Left lung (tissue), 10 donors: ENCODE data around the gene DECR2. TPM values are rescaled to one million over a fixed set of nuclear protein-coding genes. Genes with fewer than 3 reads are reported as not detected.
A peak's percentile ranks its signal among the peaks of the same experiment; 100 is the strongest.

Experiments used
- ATAC-seq: fragments of 200-7000 bp; cut with Tn5 transposase; one replicate; pipeline ENCODE4 v1.9.1; 2020; ENCODE audit warnings: moderate library complexity
- DNase-seq, 4 donors: peaks; one replicate each; pipeline ENCODE4 v3.0.0-alpha.2; 2013 to 2020
- H3K27ac ChIP-seq, 2 donors: fragments of 200-600 bp; sonication (generic) in 1 of 2; one replicate each; pipeline versions ENCODE4 v1.5.0 to v1.8.0; 2020 to 2021
- H3K27me3 ChIP-seq, 2 donors: fragments of 200-600 bp; sonication (generic) in 1 of 2; one replicate each; pipeline versions ENCODE4 v1.5.0 to v1.8.0; 2020 to 2021
- H3K36me3 ChIP-seq, 2 donors: fragments of 200-600 bp; sonication (generic) in 1 of 2; one replicate each; pipeline versions ENCODE4 v1.5.0 to v1.8.0; 2020 to 2021
- H3K4me1 ChIP-seq, 2 donors: fragments of 200-600 bp; one replicate each; pipeline ENCODE4 v1.8.0; 2021
- H3K4me3 ChIP-seq, 2 donors: fragments of 200-600 bp; sonication (generic) in 1 of 2; one replicate each; pipeline versions ENCODE4 v1.5.0 to v1.8.0; 2020 to 2021; ENCODE audit warnings: mild to moderate bottlenecking in 1 of 2
- H3K9me3 ChIP-seq, 2 donors: fragments of 200-600 bp; sonication (generic) in 1 of 2; one replicate each; pipeline versions ENCODE4 v1.5.0 to v1.8.0; 2020 to 2021
- CTCF ChIP-seq, 2 donors: fragments of 200-600 bp; sonication (generic) in 1 of 2; IDR thresholded peaks; one replicate each; pipeline versions ENCODE4 v1.5.0 to v1.8.0; 2021; ENCODE audit warnings: antibody characterized with exemption in 2 of 2
- intact Hi-C, 2 donors: fragments of 100-400 bp; cut with DNase I; formaldehyde crosslinking; loops; one replicate each; pipeline versions ENCODE4 v1.11.2 to v1.14.2; 2022
- polyA plus RNA-seq, 6 donors: library from polyadenylated mRNA; unstranded; fragments of 120-200 nt; gene quantifications; one replicate each; pipeline ENCODE4 v1.2.1, GENCODE V29; 2013; ENCODE audit not compliant: insufficient read length in 6 of 6
- total RNA-seq, 2 donors: library from RNA; stranded (reverse); fragmentation: NEBNext Ultra II Directional; extraction: Animal tissue kit (Norgen Biotek cat#: 25700); gene quantifications; one replicate each; pipeline ENCODE4 v1.2.1, GENCODE V29; 2021
- donor health status: DM: no; HTN: yes; CAD: no.
- donor health status: DM: no; HTN: no; CAD: no.

The DECR2 gene
- total and polyA plus RNA-seq, 8 donors, result 10.3 to 25.1 (median 16.7) TPM

- Histone ChIP-seq H3K36me3 (no peaks in the 10 kb centered on the region), H3K27ac (no peak overlapping the region), H3K27me3 (no peaks in the 10 kb centered on the region), H3K4me3 (no peak overlapping the region), H3K4me1 (no peaks in the 10 kb centered on the region), H3K9me3 (no peaks in the 10 kb centered on the region)
- intact Hi-C loops, result no loop called here
- no peak for ATAC-seq
- DNase-seq, result peak in 1 of 4 donors; percentile 22
- TF ChIP-seq CTCF (IDR thresholded peaks at IDR 0.05), result no peak
These were observed 38.9 kb downstream of the DECR2 start for GRCh38 chr16:440627-441026.

GRCh38 chr16:441447-441846, 39.8 kb downstream of the DECR2 start:
- Histone ChIP-seq H3K36me3 (no peaks in the 10 kb centered on the region), H3K4me3 (no peak overlapping the region), H3K27ac (no peak overlapping the region), H3K4me1 (no peaks in the 10 kb centered on the region), H3K27me3 (no peaks in the 10 kb centered on the region), H3K9me3 (no peaks in the 10 kb centered on the region)
- TF ChIP-seq CTCF (IDR thresholded peaks at IDR 0.05), result no peak
- DNase-seq, result peak in 1 of 4 donors; percentile 27
- intact Hi-C loops, result no loop called here
- no peak for ATAC-seq

- Histone ChIP-seq H3K4me1 (no peaks in the 10 kb centered on the region), H3K4me3 (no peak overlapping the region), H3K36me3 (no peaks in the 10 kb centered on the region), H3K27ac (no peak overlapping the region), H3K9me3 (no peaks in the 10 kb centered on the region), H3K27me3 (no peaks in the 10 kb centered on the region)
- ATAC-seq (no peak), DNase-seq (no peak)
- TF ChIP-seq CTCF (IDR thresholded peaks at IDR 0.05), result no peak
- intact Hi-C loops, result no loop called here
These were observed 41.3 kb downstream of the DECR2 start for GRCh38 chr16:442976-443375.

GRCh38 chr16:444027-444426, 42.3 kb downstream of the DECR2 start:
- H3K4me3 ChIP-seq, result no peak overlapping the region
- H3K9me3 ChIP-seq, result no peaks in the 10 kb centered on the region
- H3K27me3 ChIP-seq, result no peaks in the 10 kb centered on the region
- H3K4me1 ChIP-seq, result no peaks in the 10 kb centered on the region
- intact Hi-C loops, result no loop called here
- no peaks in the 10 kb centered on the region for H3K36me3 ChIP-seq
- no peak overlapping the region for H3K27ac ChIP-seq
- TF ChIP-seq CTCF (IDR thresholded peaks at IDR 0.05), result no peak
- no peak for DNase-seq
- ATAC-seq, result no peak

- DNase-seq, result peak in 1 of 4 donors; percentile 39
- H3K36me3 ChIP-seq, result no peaks in the 10 kb centered on the region
- H3K27ac ChIP-seq, result no peak overlapping the region
- intact Hi-C loops, result no loop called here
- H3K4me3 ChIP-seq, result no peak overlapping the region
- no peaks in the 10 kb centered on the region for H3K27me3 ChIP-seq
- no peak for ATAC-seq
- no peak for TF ChIP-seq CTCF (IDR thresholded peaks at IDR 0.05)
- H3K4me1 ChIP-seq, result peaks cover 0 to 4% of the 10 kb centered on the region in 2 donors
- H3K9me3 ChIP-seq, result no peaks in the 10 kb centered on the region
These were observed 43.9 kb downstream of the DECR2 start for GRCh38 chr16:445566-445965.
